Measurements from ENCODE around the gene SFRP2.

SFRP2 gene

DNA sequence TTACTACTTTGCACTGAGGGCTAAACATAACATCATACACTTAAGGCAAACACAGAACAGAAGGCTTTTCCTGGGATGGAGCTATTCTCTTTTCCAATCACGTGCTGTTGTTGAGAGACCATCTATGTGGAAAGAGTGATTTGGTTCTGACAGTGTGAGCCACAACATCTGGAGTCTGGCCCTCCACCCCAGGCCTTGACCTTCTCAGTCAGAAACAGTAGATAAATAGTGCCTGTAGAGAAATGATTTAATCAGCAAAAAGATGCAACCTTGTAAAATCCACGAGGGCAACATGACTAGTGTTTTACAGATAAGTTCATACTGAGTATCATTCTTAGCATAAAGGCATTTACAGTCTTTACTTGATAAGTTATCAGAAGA is 10.8 kb upstream of the SFRP2 start:
- TF ChIP-seq, protein P1, sequence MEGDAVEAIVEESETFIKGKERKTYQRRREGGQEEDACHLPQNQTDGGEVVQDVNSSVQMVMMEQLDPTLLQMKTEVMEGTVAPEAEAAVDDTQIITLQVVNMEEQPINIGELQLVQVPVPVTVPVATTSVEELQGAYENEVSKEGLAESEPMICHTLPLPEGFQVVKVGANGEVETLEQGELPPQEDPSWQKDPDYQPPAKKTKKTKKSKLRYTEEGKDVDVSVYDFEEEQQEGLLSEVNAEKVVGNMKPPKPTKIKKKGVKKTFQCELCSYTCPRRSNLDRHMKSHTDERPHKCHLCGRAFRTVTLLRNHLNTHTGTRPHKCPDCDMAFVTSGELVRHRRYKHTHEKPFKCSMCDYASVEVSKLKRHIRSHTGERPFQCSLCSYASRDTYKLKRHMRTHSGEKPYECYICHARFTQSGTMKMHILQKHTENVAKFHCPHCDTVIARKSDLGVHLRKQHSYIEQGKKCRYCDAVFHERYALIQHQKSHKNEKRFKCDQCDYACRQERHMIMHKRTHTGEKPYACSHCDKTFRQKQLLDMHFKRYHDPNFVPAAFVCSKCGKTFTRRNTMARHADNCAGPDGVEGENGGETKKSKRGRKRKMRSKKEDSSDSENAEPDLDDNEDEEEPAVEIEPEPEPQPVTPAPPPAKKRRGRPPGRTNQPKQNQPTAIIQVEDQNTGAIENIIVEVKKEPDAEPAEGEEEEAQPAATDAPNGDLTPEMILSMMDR (IDR thresholded peaks at IDR 0.05; ENCODE audit: low read depth, low read length, missing control alignments): no peak
- no peak overlapping the region for H3K4me3 ChIP-seq (replicated peaks; ENCODE audit: low read depth, low read length)
- no peak for DNase-seq (ENCODE audit: extremely low read depth, low read depth)

DNA sequence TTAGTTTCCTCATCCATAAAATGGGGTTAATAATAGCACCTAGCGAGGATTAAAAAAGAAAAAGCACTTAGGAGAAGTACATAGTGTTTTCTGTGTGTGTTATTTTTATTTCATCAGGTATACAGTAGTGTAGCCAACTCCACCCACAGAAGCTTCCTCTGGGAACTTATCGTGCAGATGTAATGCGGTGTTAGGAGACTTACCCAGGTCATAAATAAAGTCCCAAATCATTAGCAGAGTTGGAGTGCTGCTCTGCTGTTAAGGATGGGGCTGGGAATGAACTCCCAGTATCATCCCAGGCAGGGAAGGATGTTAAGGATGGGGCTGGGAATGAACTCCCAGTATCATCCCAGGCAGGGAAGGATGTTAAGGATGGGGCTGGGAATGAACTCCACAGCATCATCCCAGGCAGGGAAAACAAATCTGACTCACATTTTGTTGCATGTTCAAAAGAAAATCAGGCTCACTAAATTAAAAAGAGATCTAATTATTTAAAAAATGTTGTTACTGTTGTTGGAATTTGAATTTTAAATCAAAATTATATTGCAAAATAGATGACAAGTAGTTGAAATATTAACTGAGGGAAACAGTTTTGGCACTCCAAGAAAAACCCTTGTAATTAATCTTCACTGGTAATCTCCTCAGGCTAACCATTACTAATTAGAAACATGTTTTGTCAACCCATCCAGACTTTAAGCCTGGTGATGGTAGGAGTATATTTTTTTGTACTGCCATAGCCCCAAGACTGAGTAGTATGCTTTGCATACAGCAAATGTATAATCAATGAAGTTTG is 10.2 kb upstream of the SFRP2 start:
- TF ChIP-seq, protein P1 (IDR thresholded peaks at IDR 0.05; ENCODE audit: low read depth, low read length, missing control alignments): no peak
- H3K4me3 ChIP-seq (replicated peaks; ENCODE audit: low read depth, low read length): no peak overlapping the region
- DNase-seq (ENCODE audit: extremely low read depth, low read depth): no peak

DNA sequence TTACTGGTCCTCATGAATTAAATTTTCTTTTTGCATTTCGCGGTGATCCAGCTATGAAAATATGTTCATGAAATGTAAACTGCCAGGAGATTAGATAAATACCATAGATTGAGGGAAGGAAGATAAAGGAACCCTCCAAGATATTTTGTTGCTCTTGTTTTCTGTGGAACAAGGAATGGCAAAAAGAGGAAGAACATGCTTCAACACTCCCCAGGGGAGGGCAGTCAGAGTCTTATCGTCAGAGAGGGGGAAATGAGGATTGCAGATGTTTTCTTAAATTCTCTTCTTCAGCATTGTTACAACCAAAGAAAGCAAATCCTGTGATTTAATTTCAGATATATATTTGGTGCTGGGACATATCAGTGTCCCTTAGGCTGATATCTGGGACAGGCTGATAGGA is 9.5 kb upstream of the SFRP2 start:
- TF ChIP-seq, protein P1 (IDR thresholded peaks at IDR 0.05; ENCODE audit: low read depth, low read length, missing control alignments): no peak
- no peak for DNase-seq (ENCODE audit: extremely low read depth, low read depth)
- no peak overlapping the region for H3K4me3 ChIP-seq (replicated peaks; ENCODE audit: low read depth, low read length)

DNA sequence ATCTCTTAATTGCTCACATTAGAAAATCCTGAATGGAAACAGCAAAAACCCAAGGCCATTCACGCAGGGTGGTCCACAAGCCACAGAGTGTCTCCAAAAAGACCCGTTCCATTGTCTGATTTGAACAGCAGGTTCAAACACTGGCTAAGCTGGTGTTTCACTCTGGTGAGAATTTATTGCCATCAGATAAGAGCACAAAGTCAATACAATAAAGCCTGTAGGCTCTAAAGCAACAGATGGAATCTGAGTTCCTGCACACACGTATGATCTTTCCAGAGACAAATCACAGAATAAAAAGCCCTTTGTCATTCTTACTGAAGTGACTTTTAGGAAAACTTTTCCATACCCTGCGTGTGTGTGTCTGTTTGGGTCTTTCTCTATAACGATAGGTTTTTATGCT is 5.1 kb upstream of the SFRP2 start:
- TF ChIP-seq, protein P1 (IDR thresholded peaks at IDR 0.05; ENCODE audit: low read depth, low read length, missing control alignments): no peak
- no peak overlapping the region for H3K4me3 ChIP-seq (replicated peaks; ENCODE audit: low read depth, low read length)
- no peak for DNase-seq (ENCODE audit: extremely low read depth, low read depth)

DNA sequence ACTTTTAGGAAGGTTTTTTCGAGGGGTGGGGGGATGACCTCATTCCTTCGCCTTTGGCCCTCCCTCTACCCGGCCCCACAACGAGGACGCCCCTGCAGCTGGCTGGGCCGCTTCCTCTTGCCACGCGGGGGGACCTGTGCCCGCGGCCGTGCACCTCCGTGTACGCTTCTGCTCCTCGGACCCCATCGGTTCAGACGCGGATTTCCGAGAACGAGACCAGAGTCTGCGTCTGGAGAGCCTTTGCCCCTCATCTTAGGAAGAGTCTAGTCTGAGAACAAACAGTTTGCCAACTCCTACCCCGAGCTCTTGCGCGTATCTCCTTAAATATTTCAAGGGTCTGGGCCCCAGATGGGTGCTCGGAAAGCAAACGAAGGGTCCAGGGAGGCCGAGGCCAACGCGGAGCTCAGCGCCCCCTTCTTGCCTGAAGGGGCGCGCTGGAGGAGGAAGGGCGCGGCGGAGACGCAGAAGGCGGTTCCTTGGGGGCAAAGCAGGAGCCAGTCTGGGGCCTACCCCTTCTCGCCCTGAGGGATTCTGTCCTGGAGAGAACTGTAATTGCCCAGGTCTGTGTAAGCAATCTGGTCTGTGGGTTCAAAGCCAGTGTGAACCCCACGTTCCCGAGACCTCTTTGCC is 3.9 kb upstream of the SFRP2 start:
- TF ChIP-seq, protein P1 (IDR thresholded peaks at IDR 0.05; ENCODE audit: low read depth, low read length, missing control alignments): no peak
- H3K4me3 ChIP-seq (replicated peaks; ENCODE audit: low read depth, low read length): no peak overlapping the region
- no peak for DNase-seq (ENCODE audit: extremely low read depth, low read depth)

DNA sequence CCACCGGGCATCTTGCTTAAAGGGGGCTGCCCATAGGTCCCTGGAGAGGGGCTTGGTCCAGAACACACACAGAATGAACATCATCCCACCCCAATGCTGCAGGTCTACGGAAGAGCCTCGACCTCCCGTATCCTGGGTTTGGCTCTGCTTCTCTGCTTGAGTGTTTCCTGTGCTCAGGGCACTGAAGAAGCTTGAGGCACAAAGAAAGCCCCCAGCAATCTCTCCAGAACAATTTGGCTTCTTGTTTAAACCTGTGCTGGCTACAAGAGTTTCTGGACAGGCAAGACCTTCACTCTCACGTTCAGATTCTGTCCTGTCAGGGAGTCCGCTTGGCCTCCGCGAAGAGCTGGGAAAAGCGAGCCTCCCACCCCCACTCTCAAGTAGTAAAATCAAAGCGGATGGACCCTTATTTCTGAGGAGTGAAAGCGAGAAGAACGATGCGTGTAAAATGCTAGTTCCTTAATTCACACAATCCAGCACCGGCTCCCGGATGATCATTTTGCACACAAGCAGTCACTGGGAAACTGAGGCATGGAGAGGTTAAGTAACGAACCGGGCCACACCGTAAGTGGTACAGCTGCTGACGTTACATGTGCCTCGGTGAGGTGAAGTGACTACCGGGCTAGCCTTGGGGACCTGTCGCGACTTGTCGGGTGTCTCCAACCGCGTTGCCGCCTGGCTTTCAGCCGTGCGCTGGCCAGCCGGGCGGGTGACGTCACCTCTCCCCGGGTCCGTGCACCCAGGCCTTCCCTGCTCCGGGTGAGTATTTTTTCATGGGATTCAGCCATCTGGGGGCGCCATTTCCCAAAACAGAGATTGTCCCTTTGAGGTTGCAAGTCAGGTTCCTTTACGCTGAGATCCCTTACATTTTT is 3.1 kb upstream of the SFRP2 start:
- TF ChIP-seq, protein P1 (IDR thresholded peaks at IDR 0.05; ENCODE audit: low read depth, low read length, missing control alignments): peak; percentile 36
- no peak for DNase-seq (ENCODE audit: extremely low read depth, low read depth)
- H3K4me3 ChIP-seq (replicated peaks; ENCODE audit: low read depth, low read length): no peak overlapping the region

Measured in HFF-Myc (cell line).